Occipital lobe (tissue), 2 donors: ENCODE data around the gene LRRFIP2. TPM values are rescaled to one million over a fixed set of nuclear protein-coding genes. Genes with fewer than 3 reads are reported as not detected.
"Not testable (repeated sequence)": the region's sequence is repeated elsewhere in the genome, so short reads cannot be mapped to it uniquely, and the experiment has no call there.

Experiments
- DNase-seq: peaks from one replicate; lab custom pipeline; 2025; lab: John Stamatoyannopoulos, UW
- total RNA-seq: library from RNA; depleted of rRNA; stranded (reverse); fragments of >200 nt; gene quantifications from one replicate; pipeline ENCODE4 v1.2.3, GENCODE V29; 2014

The LRRFIP2 gene
- total RNA-seq, 1 donor from 2014 or later, result 54.6 TPM

- DNase-seq, result no peak
These were observed 102.5 kb downstream of the LRRFIP2 start for GRCh38 chr3:37071921-37072320.

- no peak for DNase-seq
These were observed 106.4 kb downstream of the LRRFIP2 start for GRCh38 chr3:37068031-37068430.

GRCh38 chr3:37067577-37067976 is 106.8 kb downstream of the LRRFIP2 start:
- no peak for DNase-seq

GRCh38 chr3:37064747-37065146 is 109.6 kb downstream of the LRRFIP2 start:
- DNase-seq, result no peak

- no peak for DNase-seq
These were observed 116.3 kb downstream of the LRRFIP2 start for GRCh38 chr3:37058117-37058516.

GRCh38 chr3:37056826-37057225 is 117.6 kb downstream of the LRRFIP2 start:
- no peak for DNase-seq

GRCh38 chr3:37055077-37055476 is 119.3 kb downstream of the LRRFIP2 start:
- DNase-seq, result not testable (repeated sequence)

- no peak for DNase-seq
These were observed 120.0 kb downstream of the LRRFIP2 start for GRCh38 chr3:37054370-37054769.

GRCh38 chr3:37053753-37054152 is 120.6 kb downstream of the LRRFIP2 start:
- no peak for DNase-seq

GRCh38 chr3:37053337-37053736 is 121.0 kb downstream of the LRRFIP2 start:
- DNase-seq, result no peak

- no peak for DNase-seq
These were observed 121.5 kb downstream of the LRRFIP2 start for GRCh38 chr3:37052860-37053259.

- DNase-seq, result no peak
These were observed 124.1 kb downstream of the LRRFIP2 start for GRCh38 chr3:37050282-37050681.

GRCh38 chr3:37042712-37043111 is 131.7 kb downstream of the LRRFIP2 start:
- not testable (repeated sequence) for DNase-seq

GRCh38 chr3:37041546-37042195 is 132.7 kb downstream of the LRRFIP2 start:
- DNase-seq, result no peak

GRCh38 chr3:37040231-37040630 is 134.2 kb downstream of the LRRFIP2 start:
- no peak for DNase-seq

GRCh38 chr3:37039161-37039846 is 135.1 kb downstream of the LRRFIP2 start:
- no peak for DNase-seq

- DNase-seq, result no peak
These were observed 137.0 kb downstream of the LRRFIP2 start for GRCh38 chr3:37037352-37037751.

- DNase-seq, result peak; percentile 19
These were observed 141.4 kb downstream of the LRRFIP2 start for GRCh38 chr3:37032961-37033360.

GRCh38 chr3:37031096-37031682 is 143.2 kb downstream of the LRRFIP2 start:
- no peak for DNase-seq

GRCh38 chr3:37030588-37030987 is 143.8 kb downstream of the LRRFIP2 start:
- DNase-seq, result no peak

- DNase-seq, result no peak
These were observed 144.7 kb downstream of the LRRFIP2 start for GRCh38 chr3:37029516-37030163.

- no peak for DNase-seq
These were observed 145.3 kb downstream of the LRRFIP2 start for GRCh38 chr3:37029111-37029510.
